Mesendoderm (in vitro differentiated cells): Measurements from ENCODE around the gene NXPH1.
A peak's percentile ranks its signal among the peaks of the same experiment; 100 is the strongest.

Experiments used
- DNase-seq: peaks from one replicate; pipeline ENCODE4 v3.0.0; 2013
- H2AK5ac ChIP-seq: 2 replicates; pipeline ENCODE4 v1.6.1; 2013; ENCODE audit warnings: low read length, inconsistent platforms
- H2BK120ac ChIP-seq: 2 replicates; pipeline ENCODE4 v1.6.1; 2013; ENCODE audit warnings: low read depth, mild to moderate bottlenecking, low read length, moderate library complexity, mixed read lengths
- H2BK15ac ChIP-seq: replicated peaks from 2 replicates; pipeline ENCODE4 v1.6.1; 2013; ENCODE audit warnings: low read depth, mild to moderate bottlenecking, moderate library complexity
- H2BK5ac ChIP-seq: 2 replicates; pipeline ENCODE4 v1.6.1; 2013; ENCODE audit warnings: low read length, inconsistent platforms
- H3K18ac ChIP-seq: 2 replicates; pipeline ENCODE4 v1.6.1; 2013; ENCODE audit warnings: mild to moderate bottlenecking, low read length, mixed read lengths
- H3K23ac ChIP-seq: one replicate; pipeline ENCODE4 v1.6.1; 2013; ENCODE audit warnings: low read length
- H3K27ac ChIP-seq: 2 replicates; pipeline ENCODE4 v1.5.1; 2013; ENCODE audit warnings: low read depth, mild to moderate bottlenecking, inconsistent platforms, low read length, moderate library complexity
- H3K27me3 ChIP-seq: 2 replicates; pipeline ENCODE4 v1.6.1; 2013; ENCODE audit warnings: low read length, control low read depth, mild to moderate bottlenecking, inconsistent platforms; ENCODE audit not compliant: insufficient read depth, poor library complexity
- H3K36me3 ChIP-seq: 2 replicates; pipeline ENCODE4 v1.6.1; 2013; ENCODE audit warnings: low read length, inconsistent platforms; ENCODE audit not compliant: control insufficient read depth, insufficient read depth
- H3K4ac ChIP-seq: one replicate; pipeline ENCODE4 v1.6.1; 2013; ENCODE audit warnings: low read depth, mild to moderate bottlenecking, low read length, moderate library complexity
- H3K4me1 ChIP-seq: 2 replicates; pipeline ENCODE4 v1.6.1; 2013; ENCODE audit warnings: low read depth, low read length, inconsistent platforms; ENCODE audit not compliant: control insufficient read depth
- H3K4me2 ChIP-seq: 2 replicates; pipeline ENCODE4 v1.6.1; 2013; ENCODE audit warnings: low read length
- H3K4me3 ChIP-seq: 2 replicates; pipeline ENCODE4 v1.5.1; 2013; ENCODE audit warnings: mild to moderate bottlenecking, low read length
- H3K56ac ChIP-seq: one replicate; pipeline ENCODE4 v1.6.1; 2013; ENCODE audit warnings: low read length
- H3K79me1 ChIP-seq: 2 replicates; pipeline ENCODE4 v1.6.1; 2013; ENCODE audit warnings: low read length, inconsistent platforms
- H3K79me2 ChIP-seq: 2 replicates; pipeline ENCODE4 v1.6.1; 2013; ENCODE audit warnings: mild to moderate bottlenecking, low read length; ENCODE audit not compliant: control insufficient read depth, insufficient read depth
- H3K9ac ChIP-seq: 2 replicates; pipeline ENCODE4 v1.6.1; 2013; ENCODE audit warnings: low read length, inconsistent platforms
- H4K5ac ChIP-seq: one replicate; pipeline ENCODE4 v1.6.1; 2013; ENCODE audit warnings: low read length
- H4K8ac ChIP-seq: one replicate; pipeline ENCODE4 v1.6.1; 2013; ENCODE audit warnings: low read depth, mild to moderate bottlenecking, control low read depth, low read length, moderate library complexity
- WGBS: extraction: QIAGEN DNeasy Blood & Tissue Kit; methylation state at CpG from one replicate; pipeline ENCODE4 v1.1.7; 2013; ENCODE audit warnings: low lambda C conversion rate, missing lambda C conversion rate; ENCODE audit not compliant: insufficient coverage; ENCODE audit errors: extremely low coverage; 5-methylcytosine and 5-hydroxymethylcytosine counted together

NXPH1 gene

DNA sequence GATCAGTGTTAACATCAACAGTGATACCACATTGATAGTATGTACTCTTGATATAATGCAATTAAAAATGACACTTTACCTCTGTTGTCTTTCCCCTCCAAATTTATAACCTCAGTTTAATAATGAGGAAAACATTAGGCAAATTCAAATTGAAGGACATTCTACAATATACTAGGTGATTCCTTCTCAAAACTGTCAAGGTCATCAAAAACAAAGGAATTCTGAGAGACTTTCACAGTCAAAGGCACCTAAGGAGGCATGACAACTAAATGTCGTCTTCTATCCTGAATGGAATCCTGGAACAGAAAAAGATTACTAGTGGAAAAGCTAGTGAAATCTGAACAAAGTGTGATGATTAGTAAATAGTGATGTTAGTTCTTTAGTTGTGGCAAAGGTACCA is 22.3 kb upstream of the NXPH1 start:
- WGBS: no CpG with 5 or more reads among the region's 1 CpG
- Histone ChIP-seq H2BK120ac (no peak overlapping the region), H3K4me2 (no peak overlapping the region), H3K9ac (no peak overlapping the region), H3K27ac (no peak overlapping the region), H3K79me1 (no peaks in the 10 kb centered on the region), H2BK15ac (no peak overlapping the region), H3K23ac (no peak overlapping the region), H4K5ac (no peak overlapping the region), H3K4ac (no peak overlapping the region), H3K56ac (no peak overlapping the region), H3K4me1 (no peaks in the 10 kb centered on the region), H2AK5ac (no peak overlapping the region), H3K4me3 (no peak overlapping the region), H4K8ac (no peak overlapping the region), H3K79me2 (no peaks in the 10 kb centered on the region), H2BK5ac (no peak overlapping the region), H3K18ac (no peak overlapping the region), H3K27me3 (no peaks in the 10 kb centered on the region), H3K36me3 (no peaks in the 10 kb centered on the region)
- DNase-seq: no peak

DNA sequence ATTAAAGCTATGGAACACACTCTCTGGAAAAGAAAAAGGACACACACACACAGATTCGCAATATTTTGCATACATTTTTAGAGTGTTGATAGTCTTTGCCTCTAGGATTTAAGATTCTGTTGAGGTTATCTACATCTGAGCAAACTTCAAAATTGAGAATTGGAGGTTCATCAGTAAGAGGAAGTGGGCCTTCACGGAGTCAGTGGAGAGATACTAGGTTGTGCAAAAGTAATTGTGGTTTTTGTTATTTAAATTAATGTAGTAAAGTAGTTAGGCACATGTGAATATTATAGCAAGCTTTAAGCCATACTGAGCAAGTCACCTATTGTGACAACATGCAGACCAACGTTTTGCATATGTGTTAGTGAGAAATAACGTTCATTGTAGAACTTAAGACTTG is 19.8 kb upstream of the NXPH1 start:
- H2BK120ac ChIP-seq: no peak overlapping the region
- 100% methylated on average over 1 of the region's 4 CpGs for WGBS
- H3K79me2 ChIP-seq: no peaks in the 10 kb centered on the region
- no peaks in the 10 kb centered on the region for H3K79me1 ChIP-seq
- H2BK15ac ChIP-seq: no peak overlapping the region
- no peak overlapping the region for H3K4me3 ChIP-seq
- H4K5ac ChIP-seq: no peak overlapping the region
- H3K56ac ChIP-seq: no peak overlapping the region
- no peaks in the 10 kb centered on the region for H3K27me3 ChIP-seq
- H3K27ac ChIP-seq: no peak overlapping the region
- H3K23ac ChIP-seq: no peak overlapping the region
- DNase-seq: no peak
- H3K18ac ChIP-seq: no peak overlapping the region
- H2AK5ac ChIP-seq: no peak overlapping the region
- H3K36me3 ChIP-seq: no peaks in the 10 kb centered on the region
- H3K4ac ChIP-seq: no peak overlapping the region
- no peaks in the 10 kb centered on the region for H3K4me1 ChIP-seq
- H3K9ac ChIP-seq: no peak overlapping the region
- no peak overlapping the region for H3K4me2 ChIP-seq
- H2BK5ac ChIP-seq: no peak overlapping the region
- no peak overlapping the region for H4K8ac ChIP-seq

DNA sequence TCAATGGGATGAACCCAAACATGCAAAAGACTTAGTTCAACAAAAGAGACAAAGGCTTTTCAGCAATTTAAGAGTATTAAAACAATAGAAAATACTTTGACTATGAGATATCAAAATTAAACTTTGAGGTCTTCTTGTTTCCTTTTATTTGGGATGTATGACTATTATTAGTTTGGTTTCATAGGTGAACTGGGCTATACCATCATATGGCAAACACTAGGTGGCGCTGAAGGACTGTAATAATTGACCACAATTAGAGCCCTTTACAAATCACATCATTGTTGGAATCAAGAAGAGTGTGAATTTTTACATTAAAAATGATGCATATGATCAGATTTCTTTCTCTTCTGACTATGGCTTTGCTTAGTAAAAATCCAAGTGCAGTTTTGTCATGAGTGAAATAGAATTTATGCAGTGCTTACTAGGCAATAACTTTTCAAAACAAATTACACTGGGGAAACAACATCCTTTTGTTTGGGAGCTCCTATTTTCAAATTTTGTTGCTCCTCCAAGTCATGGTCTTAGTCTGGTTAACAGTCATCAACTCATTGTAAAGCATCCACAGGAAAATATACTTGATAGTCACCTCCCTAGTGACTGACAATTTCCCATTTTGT is 14.7 kb upstream of the NXPH1 start:
- Histone ChIP-seq H3K27me3 (no peaks in the 10 kb centered on the region), H3K4me3 (no peak overlapping the region), H3K9ac (no peak overlapping the region), H3K4me2 (no peak overlapping the region), H2AK5ac (no peak overlapping the region), H4K5ac (no peak overlapping the region), H2BK120ac (no peak overlapping the region), H4K8ac (no peak overlapping the region), H3K4me1 (no peaks in the 10 kb centered on the region), H3K18ac (no peak overlapping the region), H3K79me2 (no peaks in the 10 kb centered on the region), H3K79me1 (no peaks in the 10 kb centered on the region), H3K27ac (no peak overlapping the region), H2BK15ac (no peak overlapping the region), H3K36me3 (no peaks in the 10 kb centered on the region), H3K4ac (no peak overlapping the region), H2BK5ac (no peak overlapping the region), H3K56ac (no peak overlapping the region), H3K23ac (no peak overlapping the region)
- peak; percentile 63 for DNase-seq
- no CpG with 5 or more reads among the region's 1 CpG for WGBS

DNA sequence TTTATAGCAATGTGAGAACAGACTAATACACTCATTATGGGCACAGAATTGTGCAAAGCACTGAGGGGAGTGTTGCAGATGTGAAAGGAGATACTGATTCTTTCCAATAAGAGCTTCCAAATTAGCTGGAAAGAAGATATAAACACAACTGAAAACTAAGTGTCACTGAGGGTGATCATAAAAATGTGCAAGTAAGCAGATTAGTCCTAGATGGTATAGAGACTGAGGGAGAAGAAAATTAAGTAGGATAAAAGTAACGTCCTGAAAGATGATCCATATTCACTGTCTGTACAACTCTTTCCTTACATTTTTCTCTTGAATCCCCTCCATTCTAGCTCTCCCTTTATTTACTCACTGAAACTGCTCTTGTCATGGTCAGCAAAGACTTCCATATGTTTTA is 11.2 kb upstream of the NXPH1 start:
- no peak overlapping the region for H3K18ac ChIP-seq
- no peak overlapping the region for H2BK15ac ChIP-seq
- H4K8ac ChIP-seq: no peak overlapping the region
- no peaks in the 10 kb centered on the region for H3K4me1 ChIP-seq
- no peak overlapping the region for H3K4me3 ChIP-seq
- no peak overlapping the region for H3K27ac ChIP-seq
- H2BK120ac ChIP-seq: no peak overlapping the region
- H3K79me2 ChIP-seq: no peaks in the 10 kb centered on the region
- H2AK5ac ChIP-seq: no peak overlapping the region
- WGBS: no CpG with 5 or more reads among the region's 1 CpG
- H4K5ac ChIP-seq: no peak overlapping the region
- H3K4me2 ChIP-seq: no peak overlapping the region
- no peak for DNase-seq
- H3K27me3 ChIP-seq: no peaks in the 10 kb centered on the region
- H2BK5ac ChIP-seq: no peak overlapping the region
- no peaks in the 10 kb centered on the region for H3K79me1 ChIP-seq
- H3K36me3 ChIP-seq: no peaks in the 10 kb centered on the region
- H3K56ac ChIP-seq: no peak overlapping the region
- H3K4ac ChIP-seq: no peak overlapping the region
- no peak overlapping the region for H3K9ac ChIP-seq
- no peak overlapping the region for H3K23ac ChIP-seq

DNA sequence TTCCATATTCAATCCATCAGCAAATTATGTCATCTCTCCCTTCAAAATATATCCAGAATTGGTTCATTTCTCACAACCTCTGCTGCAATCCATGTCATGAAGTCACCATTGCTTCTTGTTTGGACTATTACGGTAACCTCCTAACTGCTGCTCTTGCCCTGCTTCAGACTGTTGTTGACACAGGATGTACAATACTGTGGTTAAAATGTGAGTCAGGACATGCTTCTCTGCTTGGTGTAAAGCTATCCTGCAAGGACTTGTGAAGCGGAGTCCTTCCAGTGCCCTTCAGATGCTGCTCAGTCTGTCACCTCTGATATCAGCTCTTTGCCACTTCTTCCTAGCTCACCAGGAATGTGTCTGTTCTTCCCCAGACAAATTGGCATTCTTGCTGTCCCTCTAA is 10.4 kb upstream of the NXPH1 start:
- H3K56ac ChIP-seq: no peak overlapping the region
- H4K8ac ChIP-seq: no peak overlapping the region
- H3K79me1 ChIP-seq: no peaks in the 10 kb centered on the region
- H2BK5ac ChIP-seq: no peak overlapping the region
- no peak overlapping the region for H3K18ac ChIP-seq
- no peak overlapping the region for H3K9ac ChIP-seq
- H3K23ac ChIP-seq: no peak overlapping the region
- H3K27ac ChIP-seq: no peak overlapping the region
- H3K79me2 ChIP-seq: no peaks in the 10 kb centered on the region
- H2BK120ac ChIP-seq: no peak overlapping the region
- no peak overlapping the region for H3K4me2 ChIP-seq
- H3K4me1 ChIP-seq: no peaks in the 10 kb centered on the region
- no peak overlapping the region for H3K4me3 ChIP-seq
- H4K5ac ChIP-seq: no peak overlapping the region
- no CpG with 5 or more reads among the region's 2 CpGs for WGBS
- no peak overlapping the region for H2AK5ac ChIP-seq
- no peak overlapping the region for H3K4ac ChIP-seq
- no peaks in the 10 kb centered on the region for H3K36me3 ChIP-seq
- no peak overlapping the region for H2BK15ac ChIP-seq
- DNase-seq: peak; percentile 44
- H3K27me3 ChIP-seq: no peaks in the 10 kb centered on the region

DNA sequence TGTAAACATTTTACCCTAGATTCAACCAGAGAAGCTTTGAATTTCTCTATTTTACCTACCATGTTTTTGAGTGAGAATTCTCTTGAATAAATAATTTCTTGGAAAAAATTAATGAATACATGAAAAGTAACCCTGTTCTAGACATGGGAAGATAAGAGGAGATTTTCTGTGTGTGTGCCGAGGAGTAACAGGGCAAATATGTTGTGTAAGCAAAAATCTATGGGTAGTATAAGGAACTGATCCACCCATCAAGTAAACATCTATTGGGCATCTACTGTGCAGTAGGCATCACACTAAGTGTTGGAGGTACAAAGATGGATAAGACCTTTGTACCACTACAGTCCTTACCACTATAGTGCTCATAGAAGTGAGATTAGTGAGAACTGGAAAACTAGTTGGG is 8.2 kb upstream of the NXPH1 start:
- no peak overlapping the region for H2BK15ac ChIP-seq
- no peak overlapping the region for H2BK5ac ChIP-seq
- H2BK120ac ChIP-seq: no peak overlapping the region
- H3K23ac ChIP-seq: no peak overlapping the region
- H4K5ac ChIP-seq: no peak overlapping the region
- H3K4me1 ChIP-seq: no peaks in the 10 kb centered on the region
- no peak overlapping the region for H2AK5ac ChIP-seq
- no peaks in the 10 kb centered on the region for H3K27me3 ChIP-seq
- H3K18ac ChIP-seq: no peak overlapping the region
- no peaks in the 10 kb centered on the region for H3K79me1 ChIP-seq
- H3K79me2 ChIP-seq: no peaks in the 10 kb centered on the region
- no peaks in the 10 kb centered on the region for H3K36me3 ChIP-seq
- H3K56ac ChIP-seq: no peak overlapping the region
- no peak overlapping the region for H3K4me2 ChIP-seq
- no peak overlapping the region for H3K4ac ChIP-seq
- no peak for DNase-seq
- no peak overlapping the region for H3K9ac ChIP-seq
- WGBS: no CpG with 5 or more reads among the region's 1 CpG
- H4K8ac ChIP-seq: no peak overlapping the region
- no peak overlapping the region for H3K27ac ChIP-seq
- no peak overlapping the region for H3K4me3 ChIP-seq
